HG02798 (cell line): ENCODE data around the gene SP4.

ENCODE experiments used
- ATAC-seq: cut with Tn5 transposase; IDR thresholded peaks from one replicate; pipeline ENCODE4 v1.9.1; 2021; ENCODE audit warnings: mild to moderate bottlenecking; ENCODE audit not compliant: unreplicated experiment, poor library complexity

The SP4 gene

DNA sequence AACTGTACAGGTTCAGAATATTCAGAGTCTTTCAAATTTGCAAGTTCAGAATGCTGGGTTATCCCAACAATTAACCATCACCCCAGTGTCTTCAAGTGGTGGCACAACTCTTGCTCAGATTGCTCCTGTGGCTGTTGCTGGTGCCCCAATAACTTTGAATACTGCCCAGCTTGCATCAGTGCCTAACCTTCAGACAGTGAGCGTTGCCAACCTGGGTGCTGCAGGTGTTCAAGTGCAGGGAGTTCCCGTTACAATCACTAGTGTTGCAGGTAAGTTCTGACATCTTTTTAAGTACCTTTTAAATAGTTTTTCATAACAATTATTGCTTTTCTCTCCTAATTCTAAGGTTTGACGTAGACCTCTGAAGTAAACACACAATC, 2.7 kb downstream of the SP4 start:
- no peak for ATAC-seq

- no peak for ATAC-seq
Measured at GRCh38 chr7:21443149-21443841, 15.4 kb downstream of the SP4 start.

GRCh38 chr7:21448974-21449373, 21.1 kb downstream of the SP4 start:
- ATAC-seq: no peak

GRCh38 chr7:21450076-21450475, 22.2 kb downstream of the SP4 start:
- ATAC-seq: no peak

GRCh38 chr7:21450941-21451340, 23.1 kb downstream of the SP4 start:
- no peak for ATAC-seq

GRCh38 chr7:21454182-21454581, 26.3 kb downstream of the SP4 start:
- no peak for ATAC-seq

- no peak for ATAC-seq
Measured at GRCh38 chr7:21454906-21455305, 27.0 kb downstream of the SP4 start.

- ATAC-seq: no peak
Measured at GRCh38 chr7:21461282-21461681, 33.4 kb downstream of the SP4 start.

- ATAC-seq: no peak
Measured at GRCh38 chr7:21462081-21462480, 34.2 kb downstream of the SP4 start.

DNA sequence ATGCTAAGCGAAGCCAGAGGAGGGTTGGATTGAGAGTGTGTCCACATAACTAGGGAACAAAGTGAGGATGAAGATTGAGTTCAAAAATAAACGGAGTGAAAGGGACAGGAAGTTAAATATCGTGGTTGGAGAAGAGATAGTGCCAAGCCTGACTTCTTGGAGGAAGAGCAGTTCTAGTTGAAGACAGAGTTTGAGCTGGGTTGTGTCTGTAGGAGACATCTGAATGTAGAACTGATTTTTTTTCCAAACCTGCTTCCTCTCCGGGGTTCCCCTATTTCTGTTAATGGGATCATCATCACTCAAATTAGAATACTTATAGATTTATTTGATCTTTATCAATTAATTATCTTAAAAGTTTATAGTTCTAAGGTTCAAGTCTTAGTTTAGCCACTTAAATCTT, 35.6 kb downstream of the SP4 start:
- no peak for ATAC-seq

DNA sequence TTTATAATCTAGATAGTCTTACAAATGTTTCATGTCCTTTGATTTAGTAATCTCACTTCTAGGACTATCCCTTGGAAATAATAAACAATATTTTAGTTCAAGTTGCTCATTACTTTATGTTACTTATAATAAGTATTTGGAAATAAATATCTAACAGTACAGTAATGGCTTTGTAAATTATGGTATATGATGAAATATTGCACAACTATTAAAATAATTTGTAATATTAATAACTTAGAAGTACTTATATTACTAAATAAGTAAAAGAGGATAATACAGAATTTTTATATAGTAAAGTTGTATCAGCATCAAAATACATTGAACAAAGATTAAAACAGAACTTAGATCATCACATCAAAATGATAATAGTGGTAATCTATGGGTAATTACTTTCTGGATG, 41.1 kb downstream of the SP4 start:
- ATAC-seq: no peak

- no peak for ATAC-seq
Measured at GRCh38 chr7:21469894-21470293, 42.0 kb downstream of the SP4 start.

GRCh38 chr7:21472029-21472428, 44.1 kb downstream of the SP4 start:
- ATAC-seq: no peak

- ATAC-seq: no peak
Measured at GRCh38 chr7:21476429-21476828, 48.5 kb downstream of the SP4 start.

DNA sequence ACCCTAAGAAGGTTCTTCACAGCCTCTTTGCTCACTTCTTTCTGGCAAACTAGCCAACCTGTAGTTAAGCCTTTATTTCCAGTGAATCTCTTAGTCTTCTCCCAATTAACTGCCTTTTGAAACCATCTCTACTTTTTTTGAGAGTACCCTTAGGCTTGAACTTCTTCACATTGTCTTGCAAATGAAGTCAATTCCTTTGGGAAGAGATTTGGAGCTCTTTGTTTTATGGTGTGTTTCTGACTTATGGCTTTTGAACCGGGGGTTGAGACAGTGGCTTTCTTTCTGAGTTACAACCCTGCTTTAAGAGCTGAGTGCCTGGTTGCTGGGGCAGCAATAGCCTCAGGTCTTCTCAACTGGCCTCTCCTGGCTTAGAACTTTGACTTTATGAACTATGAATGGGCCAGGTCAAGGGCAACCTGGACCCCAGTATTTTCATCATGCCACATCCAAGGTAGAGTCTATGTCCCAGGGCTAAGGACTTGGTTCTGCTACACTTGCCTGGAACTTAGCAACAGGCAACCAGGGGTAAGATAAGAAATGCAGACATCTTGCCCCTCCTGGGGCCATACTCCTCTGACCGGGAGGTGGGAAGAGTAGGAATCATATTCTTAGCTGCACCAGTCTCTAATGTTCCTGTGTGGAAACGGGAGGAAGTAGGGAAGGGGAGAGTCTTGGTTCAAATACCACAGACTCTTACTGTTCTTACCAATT, 53.0 kb downstream of the SP4 start:
- no peak for ATAC-seq

- ATAC-seq: no peak
Measured at GRCh38 chr7:21486511-21486910, 58.6 kb downstream of the SP4 start.

DNA sequence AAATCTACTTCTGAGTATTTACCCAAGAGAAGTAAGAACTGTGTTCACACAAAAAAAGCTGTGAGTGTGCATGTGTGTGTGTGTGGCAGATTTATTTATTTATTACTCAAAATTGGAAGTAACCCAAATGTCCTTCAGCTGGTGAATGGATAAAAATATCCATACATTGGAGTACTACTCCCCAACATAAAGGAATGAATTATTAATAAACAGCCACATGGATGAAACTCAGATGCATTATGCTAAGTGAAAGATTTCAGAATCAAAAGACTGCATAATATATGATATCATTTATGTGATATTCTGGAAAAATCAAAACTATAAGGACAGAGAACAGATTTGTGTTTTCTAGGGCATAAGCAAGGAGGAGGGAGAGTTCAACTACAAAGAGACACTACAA, 67.8 kb downstream of the SP4 start:
- ATAC-seq: no peak

DNA sequence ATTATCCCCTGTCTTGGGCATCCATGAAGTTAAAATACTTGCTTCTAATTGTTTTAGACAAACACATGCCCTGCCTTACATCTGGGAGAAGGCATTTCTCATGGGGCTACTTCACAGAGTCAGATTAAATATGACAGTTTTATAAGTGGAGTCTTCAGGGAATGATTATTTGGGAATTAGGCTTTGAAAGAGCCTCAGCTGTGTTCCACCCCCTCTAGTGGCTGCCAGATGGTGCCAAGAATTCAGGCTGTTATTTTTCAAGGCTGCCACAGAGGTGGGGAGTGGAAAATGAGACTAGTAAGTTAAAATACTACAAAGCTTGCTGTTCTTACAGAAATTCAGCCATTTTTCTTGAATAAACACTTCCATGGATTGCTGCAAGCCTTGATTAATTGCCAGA, 69.2 kb downstream of the SP4 start:
- no peak for ATAC-seq

- no peak for ATAC-seq
Measured at GRCh38 chr7:21500117-21500832, 72.4 kb downstream of the SP4 start.

DNA sequence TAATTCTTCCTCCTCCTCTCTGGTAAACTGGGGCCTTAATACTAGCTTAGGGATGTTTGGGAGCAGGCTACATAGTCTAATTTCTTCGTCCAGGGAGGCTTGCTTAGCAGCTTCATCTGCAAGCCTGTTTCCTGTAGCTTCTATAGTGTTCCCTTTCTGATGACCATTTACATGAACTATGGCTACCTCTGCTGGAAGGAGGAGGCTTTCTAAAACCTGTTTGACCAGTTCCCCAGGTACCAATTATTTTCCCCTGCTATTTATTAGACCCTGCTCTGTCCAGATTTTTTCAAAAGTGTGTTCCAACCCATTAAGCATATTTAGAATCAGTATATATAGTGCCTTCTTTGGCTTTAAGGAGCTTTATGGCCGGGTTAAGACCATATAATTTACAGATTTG, 76.1 kb downstream of the SP4 start:
- no peak for ATAC-seq

- no peak for ATAC-seq
Measured at GRCh38 chr7:21507627-21508343, 79.9 kb downstream of the SP4 start.
